Measurements from ENCODE around the gene DXO.

GRCh38 chr6:31943742-31944141 is 28.2 kb downstream of the DXO start:
- TF ChIP-seq SP1 (IDR thresholded peaks at IDR 0.05) (no peak), PKNOX1 (IDR thresholded peaks at IDR 0.05) (no peak), SUZ12 (IDR thresholded peaks at IDR 0.05) (no peak), ZNF384 (IDR thresholded peaks at IDR 0.05) (no peak), ELF4 (IDR thresholded peaks at IDR 0.05) (no peak), FOXM1 (IDR thresholded peaks at IDR 0.05; ENCODE audit: borderline replicate concordance) (no peak), TARDBP (IDR thresholded peaks at IDR 0.05) (no peak), FOXK2 (IDR thresholded peaks at IDR 0.05) (no peak), NFRKB (IDR thresholded peaks at IDR 0.05) (no peak), LEF1 (IDR thresholded peaks at IDR 0.05; ENCODE audit: borderline replicate concordance) (no peak), ARNT (IDR thresholded peaks at IDR 0.05) (no peak), CTBP1 (IDR thresholded peaks at IDR 0.05; ENCODE audit: borderline replicate concordance) (no peak), HDGF (IDR thresholded peaks at IDR 0.05; ENCODE audit: borderline replicate concordance) (no peak), L3MBTL2 (conservative IDR thresholded peaks at IDR 0.05) (no peak)

Measured in HEK293T (cell line).